Motor neuron (in vitro differentiated cells): ENCODE measurements around the gene ME3. TPM values are rescaled to one million over a fixed set of nuclear protein-coding genes. Genes with fewer than 3 reads are reported as not detected.
"Not testable (repeated sequence)": the region's sequence is repeated elsewhere in the genome, so short reads cannot be mapped to it uniquely, and the experiment has no call there.

ENCODE experiments used
- ATAC-seq, 8 experiments: fragments of 200-7000 bp; cut with Tn5 transposase; replicated peaks in 6 of 8; 2 replicates each; pipeline ENCODE4 v1.8.0; 2021; ENCODE audit warnings: mild to moderate bottlenecking in 8 of 8, moderate library complexity in 8 of 8
- H3K27ac ChIP-seq, 2 donors: fragments of 250-450 bp; sonication (Bioruptor Pico); 2 replicates each; pipeline ENCODE4 v1.9.0; 2021; ENCODE audit warnings: antibody characterized with exemption in 2 of 2, mild to moderate bottlenecking in 2 of 2, moderate library complexity in 1 of 2
- H3K4me1 ChIP-seq, 2 donors: fragments of 250-450 bp; sonication (Bioruptor Pico); replicated peaks in 1 of 2; 2 replicates each; pipeline ENCODE4 v1.6.1; 2021; ENCODE audit warnings: antibody characterized with exemption in 2 of 2, mild to moderate bottlenecking in 2 of 2, moderate library complexity in 1 of 2
- H3K4me3 ChIP-seq, 5 donors: fragments of 250-450 bp; sonication (Bioruptor Pico); 2 replicates each; pipeline ENCODE4 v1.9.0; 2021; ENCODE audit warnings: antibody characterized with exemption in 5 of 5, mild to moderate bottlenecking in 5 of 5, moderate library complexity in 4 of 5
- WGBS, 10 experiments: fragments of 450-650 bp; shearing (Covaris generic); methylation state at CpG; one replicate each; pipeline ENCODE4 v1.0.0; 2022; 5-methylcytosine and 5-hydroxymethylcytosine counted together
- in situ Hi-C, 9 experiments: fragments of 400-800 bp; cut with MboI; loops; one replicate each; pipeline ENCODE4 v1.15.0; 2021; ENCODE audit warnings: low sequenced_read_pairs in 9 of 9, low pct_unique_long_range_greater_than_20kb in 2 of 9; ENCODE audit not compliant: unreplicated experiment in 9 of 9
- total RNA-seq, 8 experiments: library from RNA; unstranded; fragments of 300-600 nt; gene quantifications; 2 replicates each; pipeline versions ENCODE4 v1.2.3 to v1.2.4, GENCODE V29; 2022

The ME3 gene
- total RNA-seq, 8 experiments from 2014 or later: 3.3 to 13.0 (median 9.6) TPM

- 0 to 100% (median 73%) methylated on average over 1 to 5 of the region's 5 CpGs; no CpG with 5 or more reads in 2 of the 10 experiments for WGBS, 10 experiments
- in situ Hi-C loops: no loop called here
- no peak overlapping the region for H3K4me3 ChIP-seq
- ATAC-seq: peak in 3 of 8 experiments; percentile 85 to 97 (median 96)
- peaks cover 0 to 3% of the 10 kb centered on the region in 2 donors for H3K4me1 ChIP-seq
- H3K27ac ChIP-seq: no peak overlapping the region
Measured at GRCh38 chr11:86571273-86571948, 101.0 kb downstream of the ME3 start.

- in situ Hi-C loops: no loop called here
- peak in 3 of 8 experiments; percentile 6 to 30 (median 28) for ATAC-seq
- 94 to 100% (median 100%) methylated on average over 1 to 2 of the region's 3 CpGs; no CpG with 5 or more reads in 4 of the 10 experiments for WGBS, 10 experiments
- Histone ChIP-seq H3K4me1 (peaks cover 0 to 3% of the 10 kb centered on the region in 2 donors), H3K4me3 (no peak overlapping the region), H3K27ac (no peak overlapping the region)
Measured at GRCh38 chr11:86570451-86570850, 102.0 kb downstream of the ME3 start.

GRCh38 chr11:86570020-86570419 is 102.4 kb downstream of the ME3 start:
- Histone ChIP-seq H3K4me3 (no peak overlapping the region), H3K4me1 (peaks cover 0 to 3% of the 10 kb centered on the region in 2 donors), H3K27ac (no peak overlapping the region)
- ATAC-seq: peak in 5 of 8 experiments; percentile 79 to 96 (median 84)
- WGBS, 10 experiments: 17 to 91% (median 68%) methylated on average over 1 to 5 of the region's 5 CpGs; no CpG with 5 or more reads in 4 of the 10 experiments
- in situ Hi-C loops: no loop called here

GRCh38 chr11:86569109-86569508 is 103.3 kb downstream of the ME3 start:
- ATAC-seq: no peak
- no peak overlapping the region for H3K4me3 ChIP-seq
- no peak overlapping the region for H3K27ac ChIP-seq
- in situ Hi-C loops: no loop called here
- H3K4me1 ChIP-seq: peaks cover 0 to 3% of the 10 kb centered on the region in 2 donors
- WGBS, 10 experiments: 90 to 100% (median 100%) methylated on average over 2 to 6 of the region's 7 CpGs; no CpG with 5 or more reads in 2 of the 10 experiments

- ATAC-seq: peak in 4 of 8 experiments; percentile 41 to 89 (median 54)
- H3K4me1 ChIP-seq: peaks cover 0 to 3% of the 10 kb centered on the region in 2 donors
- WGBS, 10 experiments: 42 to 83% (median 52%) methylated on average over 1 to 2 of the region's 2 CpGs; no CpG with 5 or more reads in 7 of the 10 experiments
- H3K4me3 ChIP-seq: no peak overlapping the region
- no peak overlapping the region for H3K27ac ChIP-seq
- in situ Hi-C loops: no loop called here
Measured at GRCh38 chr11:86565801-86566312, 106.6 kb downstream of the ME3 start.

- in situ Hi-C loops: no loop called here
- WGBS, 10 experiments: 0 to 100% (median 79%) methylated on average over 1 of the region's 1 CpG; no CpG with 5 or more reads in 2 of the 10 experiments
- H3K4me1 ChIP-seq: peaks cover 0 to 2% of the 10 kb centered on the region in 2 donors
- no peak overlapping the region for H3K27ac ChIP-seq
- peak in 2 of 8 experiments; percentile 23 to 91 for ATAC-seq
- no peak overlapping the region for H3K4me3 ChIP-seq
Measured at GRCh38 chr11:86565388-86565787, 107.0 kb downstream of the ME3 start.

- in situ Hi-C loops, ATAC-seq: not testable (repeated sequence)
- WGBS, 10 experiments: 33 to 89% (median 75%) methylated on average over 1 to 2 of the region's 2 CpGs; no CpG with 5 or more reads in 1 of the 10 experiments
Measured at GRCh38 chr11:86562842-86563241, 109.6 kb downstream of the ME3 start.

GRCh38 chr11:86559311-86559945 is 113.0 kb downstream of the ME3 start:
- 49 to 100% (median 95%) methylated on average over 1 to 7 of the region's 7 CpGs; no CpG with 5 or more reads in 2 of the 10 experiments for WGBS, 10 experiments
- in situ Hi-C loops: no loop called here
- H3K4me3 ChIP-seq: no peak overlapping the region
- ATAC-seq: peak in 4 of 8 experiments; percentile 16 to 95 (median 90)
- no peaks in the 10 kb centered on the region for H3K4me1 ChIP-seq
- H3K27ac ChIP-seq: no peak overlapping the region

More at GRCh38 chr11:86562842-86563241, 109.6 kb downstream of the ME3 start:
- not testable (repeated sequence) for H3K4me3 ChIP-seq, H3K27ac ChIP-seq, H3K4me1 ChIP-seq

GRCh38 chr11:86558841-86559240 is 113.6 kb downstream of the ME3 start:
- no peak for ATAC-seq
- 86 to 100% (median 98%) methylated on average over 1 to 2 of the region's 2 CpGs; no CpG with 5 or more reads in 4 of the 10 experiments for WGBS, 10 experiments
- H3K4me3 ChIP-seq: no peak overlapping the region
- no peaks in the 10 kb centered on the region for H3K4me1 ChIP-seq
- in situ Hi-C loops: no loop called here
- H3K27ac ChIP-seq: no peak overlapping the region

GRCh38 chr11:86558207-86558606 is 114.2 kb downstream of the ME3 start:
- whole genome bisulfite sequencing, 10 experiments: 0 to 100% (median 88%) methylated on average over 1 of the region's 1 CpG; no CpG with 5 or more reads in 5 of the 10 experiments
- Histone ChIP-seq H3K4me1 (no peaks in the 10 kb centered on the region), H3K27ac (no peak overlapping the region), H3K4me3 (no peak overlapping the region)
- ATAC-seq: peak in 2 of 8 experiments; percentile 46 to 55
- in situ Hi-C loops: no loop called here

GRCh38 chr11:86555866-86556265 is 116.5 kb downstream of the ME3 start:
- H3K4me3 ChIP-seq: no peak overlapping the region
- no peaks in the 10 kb centered on the region for H3K4me1 ChIP-seq
- no peak overlapping the region for H3K27ac ChIP-seq
- in situ Hi-C loops: no loop called here
- ATAC-seq: no peak

- 6 to 98% (median 91%) methylated on average over 3 to 5 of the region's 5 CpGs; no CpG with 5 or more reads in 1 of the 10 experiments for WGBS, 10 experiments
- peak in 1 of 8 experiments; percentile 45 for ATAC-seq
- Histone ChIP-seq H3K4me3 (no peak overlapping the region), H3K27ac (no peak overlapping the region), H3K4me1 (no peaks in the 10 kb centered on the region)
- in situ Hi-C loops: no loop called here
Measured at GRCh38 chr11:86555401-86555800, 117.0 kb downstream of the ME3 start.

GRCh38 chr11:86553265-86553664 is 119.2 kb downstream of the ME3 start:
- in situ Hi-C loops: no loop called here
- ATAC-seq: peak in 1 of 8 experiments; percentile 17
- no peaks in the 10 kb centered on the region for H3K4me1 ChIP-seq
- 56 to 100% (median 90%) methylated on average over 1 to 3 of the region's 4 CpGs; no CpG with 5 or more reads in 4 of the 10 experiments for WGBS, 10 experiments
- no peak overlapping the region for H3K27ac ChIP-seq
- no peak overlapping the region for H3K4me3 ChIP-seq
